ENCODE data around the gene G6PC3.

G6PC3 gene

DNA sequence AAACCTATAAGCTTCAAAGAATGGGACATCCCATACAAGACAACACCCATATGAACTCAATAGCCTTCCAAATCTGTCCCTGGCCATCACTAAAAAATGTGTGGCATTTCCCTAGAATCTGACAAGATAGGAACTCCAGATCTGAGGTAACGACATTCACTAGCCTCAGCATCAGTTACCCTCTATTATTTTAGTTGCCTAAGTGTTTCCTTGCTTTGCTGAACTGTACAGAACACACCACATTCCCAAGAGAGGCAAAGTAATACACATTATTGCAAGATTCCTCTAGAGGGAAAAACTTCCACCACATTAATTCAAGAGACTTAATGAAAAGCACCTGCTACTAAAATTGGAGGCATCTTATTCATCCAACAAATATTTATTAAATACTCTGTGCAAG is 9.1 kb upstream of the G6PC3 start:
- Histone ChIP-seq H3K4me3 (ENCODE audit: low read depth, low read length) (no peak overlapping the region), H3K27ac (ENCODE audit: extremely low read depth, low read depth, low read length) (no peak overlapping the region), H3K4me1 (ENCODE audit: control insufficient read depth, insufficient read depth, low read length) (no peaks in the 10 kb centered on the region), H3K9me3 (ENCODE audit: control insufficient read depth, insufficient read depth, low read depth, low read length) (no peaks in the 10 kb centered on the region), H3K36me3 (ENCODE audit: control insufficient read depth in 2 of 2, insufficient read depth in 1 of 2, low read length in 2 of 2) (peaks cover 67 to 72% of the 10 kb centered on the region in 2 experiments)
- ChIA-PET CTCF (interaction anchor here (3.1 kb wide), 1 partner anchor 18 kb away, joined by 18 read pairs; no protein-coding TSS in a partner anchor), POLR2A (interaction anchor here (0.6 to 1.1 kb wide), 4 partner anchors 23 to 62 kb away, joined by 3 to 6 read pairs (median 4); partner anchors contain the start of gene HDAC5)
- TF ChIP-seq ZBTB20 (tag by site-specific recombination; IDR thresholded peaks at IDR 0.05) (no peak), ZNF629 (tag by site-specific recombination; IDR thresholded peaks at IDR 0.05) (no peak), SP2 (tag by site-specific recombination; IDR thresholded peaks at IDR 0.05) (no peak), KLF9 (tag by site-specific recombination; IDR thresholded peaks at IDR 0.05; ENCODE audit: low read depth) (no peak), ZNF768 (tag by site-specific recombination; IDR thresholded peaks at IDR 0.05) (no peak), ZNF585B (tag by site-specific recombination; IDR thresholded peaks at IDR 0.05) (no peak), ZNF16 (tag by site-specific recombination; IDR thresholded peaks at IDR 0.05; ENCODE audit: low read depth) (no peak), ZFP3 (tag by site-specific recombination; IDR thresholded peaks at IDR 0.05; ENCODE audit: low read depth) (no peak), BCL11A (tag by site-specific recombination; IDR thresholded peaks at IDR 0.05; ENCODE audit: low read depth) (no peak), ZNF114 (tag by site-specific recombination; IDR thresholded peaks at IDR 0.05) (no peak), ZNF544 (tag by site-specific recombination; IDR thresholded peaks at IDR 0.05) (no peak), GLI2 (tag by site-specific recombination; IDR thresholded peaks at IDR 0.05; ENCODE audit: borderline replicate concordance, low read depth) (no peak), ZNF221 (tag by site-specific recombination; IDR thresholded peaks at IDR 0.05; ENCODE audit: borderline replicate concordance) (no peak)
- TF ChIP-seq, protein P1, sequence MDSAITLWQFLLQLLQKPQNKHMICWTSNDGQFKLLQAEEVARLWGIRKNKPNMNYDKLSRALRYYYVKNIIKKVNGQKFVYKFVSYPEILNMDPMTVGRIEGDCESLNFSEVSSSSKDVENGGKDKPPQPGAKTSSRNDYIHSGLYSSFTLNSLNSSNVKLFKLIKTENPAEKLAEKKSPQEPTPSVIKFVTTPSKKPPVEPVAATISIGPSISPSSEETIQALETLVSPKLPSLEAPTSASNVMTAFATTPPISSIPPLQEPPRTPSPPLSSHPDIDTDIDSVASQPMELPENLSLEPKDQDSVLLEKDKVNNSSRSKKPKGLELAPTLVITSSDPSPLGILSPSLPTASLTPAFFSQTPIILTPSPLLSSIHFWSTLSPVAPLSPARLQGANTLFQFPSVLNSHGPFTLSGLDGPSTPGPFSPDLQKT (IDR thresholded peaks at IDR 0.05; ENCODE audit: borderline replicate concordance, low read depth, low read length), result no peak
- TF ChIP-seq, protein P2, sequence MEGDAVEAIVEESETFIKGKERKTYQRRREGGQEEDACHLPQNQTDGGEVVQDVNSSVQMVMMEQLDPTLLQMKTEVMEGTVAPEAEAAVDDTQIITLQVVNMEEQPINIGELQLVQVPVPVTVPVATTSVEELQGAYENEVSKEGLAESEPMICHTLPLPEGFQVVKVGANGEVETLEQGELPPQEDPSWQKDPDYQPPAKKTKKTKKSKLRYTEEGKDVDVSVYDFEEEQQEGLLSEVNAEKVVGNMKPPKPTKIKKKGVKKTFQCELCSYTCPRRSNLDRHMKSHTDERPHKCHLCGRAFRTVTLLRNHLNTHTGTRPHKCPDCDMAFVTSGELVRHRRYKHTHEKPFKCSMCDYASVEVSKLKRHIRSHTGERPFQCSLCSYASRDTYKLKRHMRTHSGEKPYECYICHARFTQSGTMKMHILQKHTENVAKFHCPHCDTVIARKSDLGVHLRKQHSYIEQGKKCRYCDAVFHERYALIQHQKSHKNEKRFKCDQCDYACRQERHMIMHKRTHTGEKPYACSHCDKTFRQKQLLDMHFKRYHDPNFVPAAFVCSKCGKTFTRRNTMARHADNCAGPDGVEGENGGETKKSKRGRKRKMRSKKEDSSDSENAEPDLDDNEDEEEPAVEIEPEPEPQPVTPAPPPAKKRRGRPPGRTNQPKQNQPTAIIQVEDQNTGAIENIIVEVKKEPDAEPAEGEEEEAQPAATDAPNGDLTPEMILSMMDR (tag by site-specific recombination; IDR thresholded peaks at IDR 0.05), result no peak
- TF ChIP-seq, protein P3, sequence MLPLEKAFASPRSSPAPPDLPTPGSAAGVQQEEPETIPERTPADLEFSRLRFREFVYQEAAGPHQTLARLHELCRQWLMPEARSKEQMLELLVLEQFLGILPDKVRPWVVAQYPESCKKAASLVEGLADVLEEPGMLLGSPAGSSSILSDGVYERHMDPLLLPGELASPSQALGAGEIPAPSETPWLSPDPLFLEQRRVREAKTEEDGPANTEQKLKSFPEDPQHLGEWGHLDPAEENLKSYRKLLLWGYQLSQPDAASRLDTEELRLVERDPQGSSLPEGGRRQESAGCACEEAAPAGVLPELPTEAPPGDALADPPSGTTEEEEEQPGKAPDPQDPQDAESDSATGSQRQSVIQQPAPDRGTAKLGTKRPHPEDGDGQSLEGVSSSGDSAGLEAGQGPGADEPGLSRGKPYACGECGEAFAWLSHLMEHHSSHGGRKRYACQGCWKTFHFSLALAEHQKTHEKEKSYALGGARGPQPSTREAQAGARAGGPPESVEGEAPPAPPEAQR (tag by site-specific recombination; IDR thresholded peaks at IDR 0.05), result no peak
- TF ChIP-seq, protein P4, sequence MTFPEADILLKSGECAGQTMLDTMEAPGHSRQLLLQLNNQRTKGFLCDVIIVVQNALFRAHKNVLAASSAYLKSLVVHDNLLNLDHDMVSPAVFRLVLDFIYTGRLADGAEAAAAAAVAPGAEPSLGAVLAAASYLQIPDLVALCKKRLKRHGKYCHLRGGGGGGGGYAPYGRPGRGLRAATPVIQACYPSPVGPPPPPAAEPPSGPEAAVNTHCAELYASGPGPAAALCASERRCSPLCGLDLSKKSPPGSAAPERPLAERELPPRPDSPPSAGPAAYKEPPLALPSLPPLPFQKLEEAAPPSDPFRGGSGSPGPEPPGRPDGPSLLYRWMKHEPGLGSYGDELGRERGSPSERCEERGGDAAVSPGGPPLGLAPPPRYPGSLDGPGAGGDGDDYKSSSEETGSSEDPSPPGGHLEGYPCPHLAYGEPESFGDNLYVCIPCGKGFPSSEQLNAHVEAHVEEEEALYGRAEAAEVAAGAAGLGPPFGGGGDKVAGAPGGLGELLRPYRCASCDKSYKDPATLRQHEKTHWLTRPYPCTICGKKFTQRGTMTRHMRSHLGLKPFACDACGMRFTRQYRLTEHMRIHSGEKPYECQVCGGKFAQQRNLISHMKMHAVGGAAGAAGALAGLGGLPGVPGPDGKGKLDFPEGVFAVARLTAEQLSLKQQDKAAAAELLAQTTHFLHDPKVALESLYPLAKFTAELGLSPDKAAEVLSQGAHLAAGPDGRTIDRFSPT (tag by site-specific recombination; IDR thresholded peaks at IDR 0.05), result no peak

DNA sequence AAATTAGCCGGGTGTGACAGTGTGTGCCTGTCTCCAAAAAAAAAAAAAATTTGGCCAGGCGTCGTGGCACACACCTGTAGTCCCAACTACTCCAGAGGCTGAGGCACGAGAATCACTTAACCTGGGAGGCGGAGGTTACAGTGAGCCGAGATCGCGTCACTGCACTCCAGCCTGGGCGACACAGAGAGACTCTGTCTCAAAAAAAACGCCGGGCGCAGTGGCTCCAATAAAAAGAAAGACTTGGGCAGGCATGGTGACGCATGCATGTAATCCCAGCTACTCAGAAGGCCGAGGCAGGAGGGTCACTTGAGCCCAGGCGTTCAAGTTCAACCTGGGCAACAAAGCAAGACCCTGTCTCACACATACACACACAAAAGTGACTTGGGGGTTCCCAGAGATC is 7.7 kb upstream of the G6PC3 start:
- no peak overlapping the region for H3K27ac ChIP-seq (ENCODE audit: extremely low read depth, low read depth, low read length)
- H3K4me3 ChIP-seq (ENCODE audit: low read depth, low read length), result no peak overlapping the region
- no peaks in the 10 kb centered on the region for H3K9me3 ChIP-seq (ENCODE audit: control insufficient read depth, insufficient read depth, low read depth, low read length)
- H3K36me3 ChIP-seq (ENCODE audit: control insufficient read depth in 2 of 2, insufficient read depth in 1 of 2, low read length in 2 of 2), result peaks cover 55 to 62% of the 10 kb centered on the region in 2 experiments
- ChIA-PET CTCF (interaction anchor here (0.9 to 1.7 kb wide), 3 partner anchors 21 to 53 kb away, joined by 3 to 12 read pairs (median 4); no protein-coding TSS in a partner anchor), POLR2A (interaction anchor here (0.7 kb wide), 1 partner anchor 8 kb away, joined by 4 read pairs; no protein-coding TSS in a partner anchor)
- no peaks in the 10 kb centered on the region for H3K4me1 ChIP-seq (ENCODE audit: control insufficient read depth, insufficient read depth, low read length)
- TF ChIP-seq, protein P5, sequence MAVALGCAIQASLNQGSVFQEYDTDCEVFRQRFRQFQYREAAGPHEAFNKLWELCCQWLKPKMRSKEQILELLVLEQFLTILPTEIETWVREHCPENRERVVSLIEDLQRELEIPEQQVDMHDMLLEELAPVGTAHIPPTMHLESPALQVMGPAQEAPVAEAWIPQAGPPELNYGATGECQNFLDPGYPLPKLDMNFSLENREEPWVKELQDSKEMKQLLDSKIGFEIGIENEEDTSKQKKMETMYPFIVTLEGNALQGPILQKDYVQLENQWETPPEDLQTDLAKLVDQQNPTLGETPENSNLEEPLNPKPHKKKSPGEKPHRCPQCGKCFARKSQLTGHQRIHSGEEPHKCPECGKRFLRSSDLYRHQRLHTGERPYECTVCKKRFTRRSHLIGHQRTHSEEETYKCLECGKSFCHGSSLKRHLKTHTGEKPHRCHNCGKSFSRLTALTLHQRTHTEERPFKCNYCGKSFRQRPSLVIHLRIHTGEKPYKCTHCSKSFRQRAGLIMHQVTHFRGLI (tag by site-specific recombination; IDR thresholded peaks at IDR 0.05), result no peak
- no peak for TF ChIP-seq YY2 (tag by site-specific recombination; IDR thresholded peaks at IDR 0.05)
- TF ChIP-seq ZNF664 (tag by site-specific recombination; IDR thresholded peaks at IDR 0.05), result no peak
- TF ChIP-seq ZEB2 (tag by site-specific recombination; IDR thresholded peaks at IDR 0.05), result no peak
